ENCODE measurements around the gene RCAN1.

The RCAN1 gene

DNA sequence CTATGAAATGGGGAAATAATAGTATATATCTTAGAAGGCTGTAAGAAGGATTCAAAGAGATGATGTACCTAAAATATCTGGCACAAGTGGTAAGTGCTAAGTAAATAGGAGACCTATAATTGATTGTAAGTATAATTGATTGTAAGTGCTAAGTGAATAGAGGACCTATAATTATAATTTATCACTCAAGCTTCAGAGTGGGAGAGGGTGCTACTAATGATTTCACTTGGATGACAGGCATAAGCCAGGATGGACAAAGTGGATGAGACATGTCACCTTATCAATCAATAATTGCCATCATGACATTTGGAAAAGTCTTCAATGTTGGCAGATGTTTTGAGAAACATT lies 11.2 kb downstream of the RCAN1 start:
- DNase-seq (ENCODE audit: extremely low spot score) = no peak
- TF ChIP-seq, protein P1, sequence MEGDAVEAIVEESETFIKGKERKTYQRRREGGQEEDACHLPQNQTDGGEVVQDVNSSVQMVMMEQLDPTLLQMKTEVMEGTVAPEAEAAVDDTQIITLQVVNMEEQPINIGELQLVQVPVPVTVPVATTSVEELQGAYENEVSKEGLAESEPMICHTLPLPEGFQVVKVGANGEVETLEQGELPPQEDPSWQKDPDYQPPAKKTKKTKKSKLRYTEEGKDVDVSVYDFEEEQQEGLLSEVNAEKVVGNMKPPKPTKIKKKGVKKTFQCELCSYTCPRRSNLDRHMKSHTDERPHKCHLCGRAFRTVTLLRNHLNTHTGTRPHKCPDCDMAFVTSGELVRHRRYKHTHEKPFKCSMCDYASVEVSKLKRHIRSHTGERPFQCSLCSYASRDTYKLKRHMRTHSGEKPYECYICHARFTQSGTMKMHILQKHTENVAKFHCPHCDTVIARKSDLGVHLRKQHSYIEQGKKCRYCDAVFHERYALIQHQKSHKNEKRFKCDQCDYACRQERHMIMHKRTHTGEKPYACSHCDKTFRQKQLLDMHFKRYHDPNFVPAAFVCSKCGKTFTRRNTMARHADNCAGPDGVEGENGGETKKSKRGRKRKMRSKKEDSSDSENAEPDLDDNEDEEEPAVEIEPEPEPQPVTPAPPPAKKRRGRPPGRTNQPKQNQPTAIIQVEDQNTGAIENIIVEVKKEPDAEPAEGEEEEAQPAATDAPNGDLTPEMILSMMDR (IDR thresholded peaks at IDR 0.05; ENCODE audit: control extremely low read depth, extremely low read depth, low read depth, missing control alignments) = no peak
- POLR2A ChIA-PET = no interaction called here

GRCh38 chr21:34603002-34603709 lies 11.8 kb downstream of the RCAN1 start:
- POLR2A ChIA-PET = no interaction called here
- DNase-seq (ENCODE audit: extremely low spot score) = peak; percentile 78
- CTCF ChIA-PET = interaction anchor here (0.6 to 15.5 kb wide), 38 partner anchors 11 to 1425 kb away, joined by 3 to 237 read pairs (median 8); partner anchors contain the start of genes CLIC6, KCNE1, KCNE2 and RCAN1
- TF ChIP-seq, protein P1 (IDR thresholded peaks at IDR 0.05; ENCODE audit: control extremely low read depth, extremely low read depth, low read depth, missing control alignments) = peak; percentile 82

More for the DNA sequence above, 11.2 kb downstream of the RCAN1 start:
- CTCF ChIA-PET = interaction anchor here (0.6 to 15.5 kb wide), 38 partner anchors 10 to 1424 kb away, joined by 3 to 237 read pairs (median 8); partner anchors contain the start of genes CLIC6, KCNE1, KCNE2 and RCAN1

DNA sequence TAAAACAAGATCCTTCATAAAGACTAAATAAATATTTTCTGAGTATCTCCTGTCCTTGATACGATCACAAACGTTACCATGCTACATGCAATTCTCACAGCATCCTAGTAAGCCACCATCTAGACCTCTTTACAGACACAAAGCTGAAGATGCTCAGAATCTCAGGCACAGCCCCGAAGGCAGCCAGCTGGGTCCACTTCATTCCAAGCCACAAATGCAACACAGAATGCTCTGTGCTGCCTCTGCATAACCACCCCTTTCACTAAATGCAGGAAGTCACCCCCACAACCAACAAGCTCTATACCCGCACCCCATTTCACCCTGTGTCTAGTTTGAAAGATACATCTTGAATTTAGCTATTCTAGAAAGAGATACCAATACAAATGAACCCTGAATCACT lies 12.9 kb downstream of the RCAN1 start:
- ChIA-PET POLR2A (no interaction called here), CTCF (interaction anchor here (0.8 to 15.5 kb wide), 28 partner anchors 10 to 260 kb away, joined by 3 to 237 read pairs (median 10); partner anchors contain the start of genes KCNE1, KCNE2 and RCAN1)
- DNase-seq (ENCODE audit: extremely low spot score) = no peak
- TF ChIP-seq, protein P1 (IDR thresholded peaks at IDR 0.05; ENCODE audit: control extremely low read depth, extremely low read depth, low read depth, missing control alignments) = no peak

GRCh38 chr21:34599534-34600101 lies 15.3 kb downstream of the RCAN1 start:
- ChIA-PET POLR2A (no interaction called here), CTCF (interaction anchor here (1.3 to 15.5 kb wide), 2 partner anchors 12 to 91 kb away, joined by 3 to 237 read pairs; partner anchors contain the start of gene KCNE1)
- no peak for DNase-seq (ENCODE audit: extremely low spot score)
- TF ChIP-seq, protein P1 (IDR thresholded peaks at IDR 0.05; ENCODE audit: control extremely low read depth, extremely low read depth, low read depth, missing control alignments) = no peak

GRCh38 chr21:34598931-34599400 lies 15.9 kb downstream of the RCAN1 start:
- CTCF ChIA-PET = interaction anchor here (1.3 to 15.5 kb wide), 2 partner anchors 13 to 90 kb away, joined by 3 to 237 read pairs; partner anchors contain the start of gene KCNE1
- POLR2A ChIA-PET = no interaction called here
- TF ChIP-seq, protein P1 (IDR thresholded peaks at IDR 0.05; ENCODE audit: control extremely low read depth, extremely low read depth, low read depth, missing control alignments) = no peak
- no peak for DNase-seq (ENCODE audit: extremely low spot score)

- POLR2A ChIA-PET = no interaction called here
- TF ChIP-seq, protein P1 (IDR thresholded peaks at IDR 0.05; ENCODE audit: control extremely low read depth, extremely low read depth, low read depth, missing control alignments) = no peak
- no peak for DNase-seq (ENCODE audit: extremely low spot score)
- CTCF ChIA-PET = interaction anchor here (0.9 to 1.4 kb wide), 5 partner anchors 33 to 235 kb away, joined by 3 to 4 read pairs (median 3); no protein-coding TSS in a partner anchor
Measured at GRCh38 chr21:34597406-34597805, 17.5 kb downstream of the RCAN1 start.

Data from GM10248 (cell line).